ENCODE data around the gene SLC1A7.

The SLC1A7 gene

GRCh38 chr1:53134961-53135734 is 7.3 kb downstream of the SLC1A7 start:
- H3K27me3 Mint-ChIP-seq = peaks cover 2% of the 10 kb centered on the region
- no peak overlapping the region for H3K4me3 Mint-ChIP-seq
- H3K4me1 Mint-ChIP-seq (ENCODE audit: low read depth) = peaks cover 6% of the 10 kb centered on the region
- H3K9me3 Mint-ChIP-seq = peaks cover 13% of the 10 kb centered on the region
- intact Hi-C loops (cut with micrococcal nuclease) = no loop called here
- H3K27ac Mint-ChIP-seq = no peak overlapping the region
- H3K36me3 Mint-ChIP-seq (ENCODE audit: low read depth) = peaks cover 6% of the 10 kb centered on the region

DNA sequence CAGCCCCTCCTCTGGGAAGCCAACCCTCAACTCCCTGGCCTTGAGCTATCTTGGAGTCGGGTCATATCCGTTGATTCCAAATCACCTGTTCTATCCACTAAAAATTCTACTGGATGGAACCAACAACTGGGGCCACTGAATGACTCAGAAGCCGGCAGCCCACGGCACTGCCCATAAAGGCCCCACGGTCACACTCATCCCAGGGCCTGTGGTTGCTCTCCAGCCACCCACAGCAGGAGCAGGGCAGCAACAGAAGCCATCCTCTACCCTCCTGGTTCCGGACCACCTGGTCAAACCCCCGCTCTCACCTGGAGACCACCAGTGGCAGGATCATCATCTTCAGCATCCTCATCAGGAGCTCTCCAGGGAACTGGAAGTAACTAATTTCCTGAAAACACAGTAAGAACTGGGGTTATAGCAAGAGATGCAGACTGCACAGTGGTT is 8.4 kb downstream of the SLC1A7 start:
- H3K27ac Mint-ChIP-seq = no peak overlapping the region
- peaks cover 6% of the 10 kb centered on the region for H3K4me1 Mint-ChIP-seq (ENCODE audit: low read depth)
- intact Hi-C loops (cut with micrococcal nuclease) = no loop called here
- peaks cover 13% of the 10 kb centered on the region for H3K9me3 Mint-ChIP-seq
- peaks cover 2% of the 10 kb centered on the region for H3K27me3 Mint-ChIP-seq
- peaks cover 6% of the 10 kb centered on the region for H3K36me3 Mint-ChIP-seq (ENCODE audit: low read depth)
- H3K4me3 Mint-ChIP-seq = no peak overlapping the region

DNA sequence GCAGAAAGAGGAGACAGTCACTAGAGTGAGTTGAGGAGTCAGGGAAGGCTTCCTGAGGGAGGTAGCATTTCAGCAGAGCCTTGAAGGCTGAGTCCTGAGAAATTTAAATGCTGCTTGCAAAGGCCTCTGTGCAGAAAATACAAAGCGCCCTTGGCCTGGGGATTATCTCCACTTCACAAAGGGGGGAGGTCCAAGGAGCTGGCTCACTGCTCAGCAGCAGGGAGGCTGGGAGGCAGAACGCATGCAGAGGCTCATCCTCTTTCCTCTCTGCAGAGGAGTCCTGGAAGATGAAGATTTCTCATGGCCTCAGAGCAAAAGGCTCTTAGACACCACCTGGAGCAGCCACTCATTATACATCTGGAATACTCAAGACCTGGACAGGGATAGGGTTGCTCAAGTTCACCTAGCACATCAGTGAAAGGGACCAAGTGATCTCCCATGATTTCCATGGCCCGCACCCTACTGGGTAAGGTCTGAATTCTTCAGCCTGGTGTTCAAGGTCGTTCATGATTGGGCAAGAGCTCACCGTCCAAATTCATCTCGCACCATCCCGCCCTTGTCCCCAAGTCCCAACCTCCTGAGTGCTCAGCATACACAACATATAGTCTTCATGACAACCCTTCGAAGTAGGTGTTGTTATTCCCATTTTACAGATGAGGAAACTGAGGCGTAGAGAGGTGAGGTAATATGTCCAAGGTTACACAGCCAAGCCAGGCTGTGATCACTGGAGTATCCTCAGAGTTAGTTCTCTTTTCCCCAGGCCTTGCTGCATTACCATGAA is 9.0 kb downstream of the SLC1A7 start:
- H3K4me1 Mint-ChIP-seq (ENCODE audit: low read depth) = peaks cover 6% of the 10 kb centered on the region
- no peak overlapping the region for H3K27ac Mint-ChIP-seq
- H3K4me3 Mint-ChIP-seq = no peak overlapping the region
- intact Hi-C loops (cut with micrococcal nuclease) = no loop called here
- H3K27me3 Mint-ChIP-seq = peaks cover 2% of the 10 kb centered on the region
- peaks cover 13% of the 10 kb centered on the region for H3K9me3 Mint-ChIP-seq
- H3K36me3 Mint-ChIP-seq (ENCODE audit: low read depth) = peaks cover 6% of the 10 kb centered on the region

DNA sequence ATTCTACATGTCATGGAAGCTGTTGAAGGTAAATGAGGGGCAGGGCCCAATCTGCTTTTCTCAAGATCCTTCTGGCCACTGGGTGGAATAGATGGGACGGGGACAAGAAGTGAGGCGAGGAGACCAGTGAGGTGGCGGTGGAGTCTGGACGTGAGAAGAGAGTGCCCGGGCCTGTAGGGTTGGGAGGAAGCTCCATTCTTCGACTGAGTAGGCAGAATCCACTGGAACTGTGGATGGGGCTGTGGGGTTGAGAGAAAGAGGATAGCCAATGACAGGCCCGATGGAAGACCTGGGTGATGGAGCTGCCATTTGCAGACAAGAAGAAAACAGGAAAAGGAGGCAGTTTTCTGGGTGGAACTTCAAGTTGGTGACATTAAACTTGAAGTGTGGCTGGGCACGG is 10.3 kb downstream of the SLC1A7 start:
- H3K4me3 Mint-ChIP-seq = no peak overlapping the region
- intact Hi-C loops (cut with micrococcal nuclease) = no loop called here
- H3K9me3 Mint-ChIP-seq = peaks cover under 1% of the 10 kb centered on the region
- no peaks in the 10 kb centered on the region for H3K36me3 Mint-ChIP-seq (ENCODE audit: low read depth)
- H3K27ac Mint-ChIP-seq = no peak overlapping the region
- peaks cover 6% of the 10 kb centered on the region for H3K4me1 Mint-ChIP-seq (ENCODE audit: low read depth)
- H3K27me3 Mint-ChIP-seq = no peaks in the 10 kb centered on the region

GRCh38 chr1:53131590-53131938 is 10.9 kb downstream of the SLC1A7 start:
- Mint-ChIP-seq H3K36me3 (ENCODE audit: low read depth) (no peaks in the 10 kb centered on the region), H3K4me3 (no peak overlapping the region), H3K9me3 (no peaks in the 10 kb centered on the region), H3K27ac (no peak overlapping the region), H3K27me3 (no peaks in the 10 kb centered on the region), H3K4me1 (ENCODE audit: low read depth) (peaks cover 6% of the 10 kb centered on the region)
- intact Hi-C loops (cut with micrococcal nuclease) = no loop called here

- Mint-ChIP-seq H3K27me3 (no peaks in the 10 kb centered on the region), H3K4me3 (no peak overlapping the region), H3K4me1 (ENCODE audit: low read depth) (peaks cover 6% of the 10 kb centered on the region), H3K9me3 (no peaks in the 10 kb centered on the region), H3K27ac (no peak overlapping the region), H3K36me3 (ENCODE audit: low read depth) (no peaks in the 10 kb centered on the region)
- intact Hi-C loops (cut with micrococcal nuclease) = no loop called here
Measured at GRCh38 chr1:53130878-53131589, 11.4 kb downstream of the SLC1A7 start.

DNA sequence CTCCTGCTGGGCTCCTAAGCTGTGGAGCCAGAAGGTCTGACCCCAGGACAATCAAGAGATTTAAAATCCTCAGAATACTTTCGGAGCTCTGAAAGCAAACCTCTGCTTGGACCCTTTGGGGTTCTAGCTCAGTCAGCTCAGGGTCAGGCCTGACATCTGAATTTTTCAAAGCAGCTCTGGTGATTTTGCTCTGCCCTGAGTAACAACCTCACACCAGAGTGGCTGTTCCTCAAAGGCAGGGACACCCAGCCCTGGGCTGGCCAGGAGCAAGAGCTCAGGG is 11.9 kb downstream of the SLC1A7 start:
- intact Hi-C loops (cut with micrococcal nuclease) = no loop called here
- Mint-ChIP-seq H3K4me1 (ENCODE audit: low read depth) (peaks cover 6% of the 10 kb centered on the region), H3K27me3 (no peaks in the 10 kb centered on the region), H3K4me3 (no peak overlapping the region), H3K27ac (no peak overlapping the region), H3K9me3 (no peaks in the 10 kb centered on the region), H3K36me3 (ENCODE audit: low read depth) (no peaks in the 10 kb centered on the region)

DNA sequence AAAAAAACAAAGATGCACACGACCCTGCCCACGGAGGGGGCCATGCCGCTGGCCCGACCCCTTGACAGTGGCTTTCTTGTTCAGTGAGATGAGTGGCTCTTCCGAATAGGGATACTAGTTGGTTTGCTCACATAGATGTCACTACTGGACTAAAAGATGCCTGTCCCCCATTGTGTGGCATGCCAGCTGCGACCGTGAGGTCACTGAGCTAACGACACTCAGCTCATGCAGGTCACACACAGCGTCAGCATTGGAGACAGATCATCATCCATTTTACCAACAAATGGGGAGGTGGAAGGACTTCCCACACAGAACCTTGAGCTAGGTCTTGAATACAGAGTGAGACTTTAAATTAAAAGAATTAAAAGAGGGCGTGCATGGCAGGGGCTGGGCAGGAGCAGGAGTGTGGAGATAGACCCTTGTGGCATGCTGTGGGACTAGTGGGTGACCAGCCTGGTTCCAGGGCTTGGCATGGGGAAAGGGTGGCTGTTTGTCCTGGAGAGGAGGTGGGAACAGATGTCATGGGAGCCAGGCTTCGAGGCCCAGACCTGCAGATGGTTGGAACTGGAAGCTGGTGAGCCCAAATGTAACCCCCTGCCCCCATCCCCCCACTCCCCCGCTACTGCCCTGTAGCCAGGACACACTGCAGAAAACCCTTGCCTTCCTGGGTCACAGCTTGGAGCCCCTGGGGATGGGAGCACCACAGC is 12.4 kb downstream of the SLC1A7 start:
- Mint-ChIP-seq H3K36me3 (ENCODE audit: low read depth) (no peaks in the 10 kb centered on the region), H3K4me3 (no peak overlapping the region), H3K27ac (no peak overlapping the region), H3K4me1 (ENCODE audit: low read depth) (peaks cover 6% of the 10 kb centered on the region), H3K27me3 (no peaks in the 10 kb centered on the region), H3K9me3 (no peaks in the 10 kb centered on the region)
- intact Hi-C loops (cut with micrococcal nuclease) = no loop called here

- Mint-ChIP-seq H3K36me3 (ENCODE audit: low read depth) (no peaks in the 10 kb centered on the region), H3K4me3 (no peak overlapping the region), H3K4me1 (ENCODE audit: low read depth) (peaks cover 6% of the 10 kb centered on the region), H3K27me3 (no peaks in the 10 kb centered on the region), H3K9me3 (no peaks in the 10 kb centered on the region), H3K27ac (no peak overlapping the region)
- intact Hi-C loops (cut with micrococcal nuclease) = no loop called here
Measured at GRCh38 chr1:53128401-53128800, 14.0 kb downstream of the SLC1A7 start.

GRCh38 chr1:53127546-53127945 is 14.9 kb downstream of the SLC1A7 start:
- Mint-ChIP-seq H3K27ac (no peak overlapping the region), H3K27me3 (no peaks in the 10 kb centered on the region), H3K9me3 (no peaks in the 10 kb centered on the region), H3K36me3 (ENCODE audit: low read depth) (no peaks in the 10 kb centered on the region), H3K4me3 (no peak overlapping the region), H3K4me1 (ENCODE audit: low read depth) (peaks cover 6% of the 10 kb centered on the region)
- intact Hi-C loops (cut with micrococcal nuclease) = no loop called here

DNA sequence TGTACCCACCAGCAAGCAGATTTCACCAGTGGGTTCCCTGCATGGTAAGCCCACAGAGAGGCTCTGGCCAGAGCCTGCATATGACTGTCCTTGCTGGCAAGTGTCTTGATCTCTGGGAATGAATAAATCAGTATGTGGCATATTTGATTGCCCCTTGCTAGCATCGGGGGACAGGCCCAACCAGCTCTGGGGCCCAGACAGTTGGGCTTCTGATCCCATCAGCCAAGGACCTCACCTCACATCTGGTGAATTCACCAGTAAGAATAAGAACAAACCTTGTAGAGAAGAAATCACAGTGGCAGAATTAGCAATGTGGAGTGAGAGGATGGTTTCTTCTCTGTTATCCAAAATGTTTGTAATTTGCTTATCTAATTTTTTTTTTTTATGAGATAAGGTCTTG is 15.9 kb downstream of the SLC1A7 start:
- Mint-ChIP-seq H3K9me3 (no peaks in the 10 kb centered on the region), H3K36me3 (ENCODE audit: low read depth) (no peaks in the 10 kb centered on the region), H3K4me1 (ENCODE audit: low read depth) (peaks cover under 1% of the 10 kb centered on the region), H3K4me3 (no peak overlapping the region), H3K27me3 (no peaks in the 10 kb centered on the region), H3K27ac (no peak overlapping the region)
- intact Hi-C loops (cut with micrococcal nuclease) = no loop called here

DNA sequence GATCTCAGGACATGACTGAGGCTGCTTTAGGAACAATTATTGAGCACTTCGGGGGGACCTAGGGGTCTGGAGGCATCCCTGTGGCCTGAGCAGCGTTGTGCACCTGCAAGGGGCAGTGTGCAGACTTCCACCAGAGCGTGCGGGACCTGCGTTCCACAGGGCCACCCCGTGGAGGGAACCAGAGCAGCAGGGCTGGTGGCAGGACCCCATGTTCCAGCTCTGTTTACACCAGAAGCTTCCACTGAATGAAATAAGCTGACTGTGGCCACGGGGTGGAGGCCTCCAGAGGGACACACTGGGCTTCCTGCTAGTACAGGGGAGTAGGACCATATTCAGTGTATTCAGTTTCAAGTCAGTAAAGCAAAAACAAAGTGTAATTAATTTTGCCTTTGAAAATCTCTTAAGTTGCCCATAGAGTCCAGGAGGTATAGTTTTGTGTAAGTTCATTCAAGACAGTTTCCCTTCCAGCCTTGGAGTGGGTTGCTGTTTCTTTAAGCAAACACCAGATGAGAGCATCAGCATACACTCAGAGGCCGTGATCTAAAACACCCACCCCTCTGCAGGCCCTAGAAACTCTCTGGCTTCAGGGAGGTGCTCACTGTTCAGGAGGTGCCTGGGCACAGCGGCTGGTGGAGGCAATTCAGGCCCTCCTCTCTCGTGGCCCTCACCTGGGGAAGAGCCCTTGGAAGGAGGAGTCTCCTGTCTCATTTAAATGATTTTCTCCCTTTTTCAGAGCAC is 16.6 kb downstream of the SLC1A7 start:
- intact Hi-C loops (cut with micrococcal nuclease) = no loop called here
- Mint-ChIP-seq H3K9me3 (no peaks in the 10 kb centered on the region), H3K27ac (no peak overlapping the region), H3K4me1 (ENCODE audit: low read depth) (no peaks in the 10 kb centered on the region), H3K36me3 (ENCODE audit: low read depth) (no peaks in the 10 kb centered on the region), H3K4me3 (no peak overlapping the region), H3K27me3 (peaks cover 3% of the 10 kb centered on the region)

DNA sequence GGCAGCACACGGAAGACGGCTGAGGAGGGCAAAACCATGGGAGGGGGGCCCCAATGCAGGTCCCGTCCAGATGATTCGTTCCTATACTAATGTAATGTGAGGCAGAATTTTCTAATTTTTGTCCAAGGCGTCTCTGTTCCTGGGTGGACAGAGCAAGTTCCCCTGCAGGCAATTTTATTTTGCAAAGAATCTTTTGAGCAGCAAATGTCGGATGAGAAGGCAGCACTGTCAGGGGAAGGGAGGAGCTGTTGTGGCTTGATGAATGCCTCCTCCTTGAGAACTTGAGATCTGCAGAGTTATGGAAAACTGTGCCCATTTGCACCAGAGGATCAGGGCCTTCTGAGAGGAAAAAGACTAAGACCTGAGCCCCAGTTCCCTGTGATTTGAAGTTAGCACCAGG is 17.3 kb downstream of the SLC1A7 start:
- intact Hi-C loops (cut with micrococcal nuclease) = no loop called here
- Mint-ChIP-seq H3K36me3 (ENCODE audit: low read depth) (no peaks in the 10 kb centered on the region), H3K9me3 (no peaks in the 10 kb centered on the region), H3K27me3 (peaks cover 3% of the 10 kb centered on the region), H3K4me3 (no peak overlapping the region), H3K27ac (no peak overlapping the region), H3K4me1 (ENCODE audit: low read depth) (no peaks in the 10 kb centered on the region)

Data from dendritic cell treated with granulocyte-macrophage colony-stimulating factor and Interleukin-4, amounts not matched to agents 40 ng/mL and 50 ng/mL, for 4 days (primary cell).